Esophagus squamous epithelium (tissue), 4 donors: ENCODE data around the gene ARL13B.

Experiments used
- POLR2A ChIP-seq, 4 donors: fragments of 450-650 bp; IDR thresholded peaks; one replicate each; pipeline ENCODE4 v1.6.1; 2017; ENCODE audit warnings: antibody characterized with exemption in 4 of 4, mild to moderate bottlenecking in 4 of 4, moderate library complexity in 3 of 4
- TF ChIP-seq, protein P1 (sequence below), 6 experiments: fragments of 450-650 bp in 4 of 6; fragments of 200-600 bp in 2 of 6; sonication (generic) in 2 of 6; IDR thresholded peaks; one replicate each; pipeline ENCODE4 v1.5.1; 2016 to 2019; ENCODE audit warnings: antibody characterized with exemption in 6 of 6, mild to moderate bottlenecking in 4 of 6, moderate library complexity in 4 of 6

- no peak for TF ChIP-seq POLR2A (IDR thresholded peaks at IDR 0.05)
- TF ChIP-seq, protein P1, sequence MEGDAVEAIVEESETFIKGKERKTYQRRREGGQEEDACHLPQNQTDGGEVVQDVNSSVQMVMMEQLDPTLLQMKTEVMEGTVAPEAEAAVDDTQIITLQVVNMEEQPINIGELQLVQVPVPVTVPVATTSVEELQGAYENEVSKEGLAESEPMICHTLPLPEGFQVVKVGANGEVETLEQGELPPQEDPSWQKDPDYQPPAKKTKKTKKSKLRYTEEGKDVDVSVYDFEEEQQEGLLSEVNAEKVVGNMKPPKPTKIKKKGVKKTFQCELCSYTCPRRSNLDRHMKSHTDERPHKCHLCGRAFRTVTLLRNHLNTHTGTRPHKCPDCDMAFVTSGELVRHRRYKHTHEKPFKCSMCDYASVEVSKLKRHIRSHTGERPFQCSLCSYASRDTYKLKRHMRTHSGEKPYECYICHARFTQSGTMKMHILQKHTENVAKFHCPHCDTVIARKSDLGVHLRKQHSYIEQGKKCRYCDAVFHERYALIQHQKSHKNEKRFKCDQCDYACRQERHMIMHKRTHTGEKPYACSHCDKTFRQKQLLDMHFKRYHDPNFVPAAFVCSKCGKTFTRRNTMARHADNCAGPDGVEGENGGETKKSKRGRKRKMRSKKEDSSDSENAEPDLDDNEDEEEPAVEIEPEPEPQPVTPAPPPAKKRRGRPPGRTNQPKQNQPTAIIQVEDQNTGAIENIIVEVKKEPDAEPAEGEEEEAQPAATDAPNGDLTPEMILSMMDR (IDR thresholded peaks at IDR 0.05): no peak
Observed at GRCh38 chr3:94093151-94093550, 113.2 kb downstream of the ARL13B start.
